Trophoblast cell (in vitro differentiated cells and primary cell): ENCODE measurements around the gene LRRTM2.
"Not testable (repeated sequence)": the region's sequence is repeated elsewhere in the genome, so short reads cannot be mapped to it uniquely, and the experiment has no call there.

Experiments
- DNase-seq, 2 donors: peaks; one replicate each; pipeline ENCODE4 v3.0.0-alpha.2; 2016
- H2AFZ ChIP-seq: 2 replicates; pipeline ENCODE4 v1.6.1; 2013; ENCODE audit warnings: low read length, moderate library complexity, mild to moderate bottlenecking; ENCODE audit not compliant: insufficient read depth, poor library complexity
- H2AK5ac ChIP-seq: 2 replicates; pipeline ENCODE4 v1.6.1; 2013; ENCODE audit warnings: mild to moderate bottlenecking, low read length
- H2BK120ac ChIP-seq: 2 replicates; pipeline ENCODE4 v1.6.1; 2013; ENCODE audit warnings: low read length, mild to moderate bottlenecking, moderate library complexity; ENCODE audit not compliant: insufficient read depth, poor library complexity
- H2BK12ac ChIP-seq: 2 replicates; pipeline ENCODE4 v1.6.1; 2013; ENCODE audit warnings: mild to moderate bottlenecking, low read length, moderate library complexity
- H2BK5ac ChIP-seq: 2 replicates; pipeline ENCODE4 v1.6.1; 2013; ENCODE audit warnings: low read length, low read depth, moderate library complexity, mild to moderate bottlenecking; ENCODE audit not compliant: poor library complexity
- H3K14ac ChIP-seq: 2 replicates; pipeline ENCODE4 v1.6.1; 2013; ENCODE audit warnings: mild to moderate bottlenecking, low read length
- H3K18ac ChIP-seq: 2 replicates; pipeline ENCODE4 v1.6.1; 2013; ENCODE audit warnings: mild to moderate bottlenecking, low read length
- H3K23ac ChIP-seq: 2 replicates; pipeline ENCODE4 v1.6.1; 2013; ENCODE audit warnings: low read length
- H3K27ac ChIP-seq: 2 replicates; pipeline ENCODE4 v1.5.1; 2013; ENCODE audit warnings: low read depth, mild to moderate bottlenecking, inconsistent platforms, low read length, moderate library complexity
- H3K27me3 ChIP-seq: 2 replicates; pipeline ENCODE4 v1.6.1; 2013; ENCODE audit warnings: inconsistent platforms, mild to moderate bottlenecking, low read length, moderate library complexity; ENCODE audit not compliant: insufficient read depth
- H3K36me3 ChIP-seq, 2 experiments: 1 replicate in 1 of 2; 2 replicates in 1 of 2; pipeline ENCODE4 v1.6.1; 2013; ENCODE audit warnings: low read length in 2 of 2, mild to moderate bottlenecking in 2 of 2, moderate library complexity in 1 of 2; ENCODE audit not compliant: insufficient read depth in 2 of 2, control insufficient read depth in 1 of 2
- H3K4ac ChIP-seq: 2 replicates; pipeline ENCODE4 v1.6.1; 2013; ENCODE audit warnings: low read depth, mild to moderate bottlenecking, low read length, moderate library complexity
- H3K4me1 ChIP-seq, 2 experiments: 1 replicate in 1 of 2; 2 replicates in 1 of 2; pipeline ENCODE4 v1.6.1; 2013; ENCODE audit warnings: low read length in 2 of 2, mild to moderate bottlenecking in 2 of 2, moderate library complexity in 1 of 2; ENCODE audit not compliant: insufficient read depth in 2 of 2, control insufficient read depth in 1 of 2
- H3K4me2 ChIP-seq: 2 replicates; pipeline ENCODE4 v1.6.1; 2013; ENCODE audit warnings: inconsistent platforms, mild to moderate bottlenecking, low read length, moderate library complexity
- H3K4me3 ChIP-seq: 2 replicates; pipeline ENCODE4 v1.5.1; 2013; ENCODE audit warnings: mild to moderate bottlenecking, low read depth, low read length, inconsistent platforms
- H3K79me1 ChIP-seq: one replicate; pipeline ENCODE4 v1.6.1; 2013; ENCODE audit warnings: low read length
- H3K79me2 ChIP-seq: 2 replicates; pipeline ENCODE4 v1.6.1; 2013; ENCODE audit warnings: low read length, mild to moderate bottlenecking; ENCODE audit not compliant: control insufficient read depth, insufficient read depth, poor library complexity
- H3K9ac ChIP-seq: 2 replicates; pipeline ENCODE4 v1.6.1; 2013; ENCODE audit warnings: mild to moderate bottlenecking, low read length
- H3K9me3 ChIP-seq: 2 replicates; pipeline ENCODE4 v1.6.1; 2013; ENCODE audit warnings: low read depth, mild to moderate bottlenecking, control low read depth, inconsistent platforms, low read length; ENCODE audit not compliant: insufficient read depth
- H4K12ac ChIP-seq: 2 replicates; pipeline ENCODE4 v1.6.1; 2013; ENCODE audit warnings: low read depth, mild to moderate bottlenecking, low read length, moderate library complexity
- H4K8ac ChIP-seq: 2 replicates; pipeline ENCODE4 v1.6.1; 2013; ENCODE audit warnings: low read depth, mild to moderate bottlenecking, low read length, moderate library complexity
- H4K91ac ChIP-seq: one replicate; pipeline ENCODE4 v1.6.1; 2013; ENCODE audit warnings: low read depth, mild to moderate bottlenecking, low read length, moderate library complexity
- WGBS: extraction: QIAGEN DNeasy Blood & Tissue Kit; methylation state at CpG from one replicate; pipeline ENCODE4 v1.1.7; 2013; ENCODE audit warnings: missing lambda C conversion rate; ENCODE audit not compliant: insufficient read length, insufficient coverage; ENCODE audit errors: extremely low coverage; 5-methylcytosine and 5-hydroxymethylcytosine counted together

Gene LRRTM2

GRCh38 chr5:138834853-138835252, 40.3 kb downstream of the LRRTM2 start:
- not testable (repeated sequence) for H2BK12ac ChIP-seq, H2AFZ ChIP-seq, H3K79me1 ChIP-seq, DNase-seq, H2BK120ac ChIP-seq, H3K23ac ChIP-seq, H3K9me3 ChIP-seq, H2AK5ac ChIP-seq, H3K79me2 ChIP-seq, H4K91ac ChIP-seq, H4K12ac ChIP-seq, H3K27me3 ChIP-seq, H3K4me3 ChIP-seq, H3K36me3 ChIP-seq, H3K4me1 ChIP-seq, H3K14ac ChIP-seq, H4K8ac ChIP-seq, H3K4me2 ChIP-seq, H2BK5ac ChIP-seq, H3K9ac ChIP-seq, H3K18ac ChIP-seq, H3K4ac ChIP-seq, H3K27ac ChIP-seq
- WGBS: no CpG with 5 or more reads among the region's 6 CpGs

GRCh38 chr5:138833726-138834480, 41.2 kb downstream of the LRRTM2 start:
- Histone ChIP-seq H3K27me3 (no peaks in the 10 kb centered on the region), H2BK120ac (no peak overlapping the region), H3K79me2 (peaks cover 2% of the 10 kb centered on the region), H3K4me3 (no peak overlapping the region), H2BK5ac (no peak overlapping the region), H3K18ac (no peak overlapping the region), H2BK12ac (no peak overlapping the region), H4K91ac (no peak overlapping the region), H3K27ac (no peak overlapping the region), H3K4me2 (no peak overlapping the region), H3K14ac (no peak overlapping the region), H3K36me3 (peaks cover 4 to 7% of the 10 kb centered on the region in 2 experiments), H4K8ac (no peak overlapping the region), H2AK5ac (no peak overlapping the region), H2AFZ (no peak overlapping the region), H3K4ac (no peak overlapping the region), H4K12ac (no peak overlapping the region), H3K23ac (no peak overlapping the region), H3K4me1 (peaks cover 0 to 3% of the 10 kb centered on the region in 2 experiments), H3K9me3 (no peaks in the 10 kb centered on the region), H3K9ac (no peak overlapping the region), H3K79me1 (no peaks in the 10 kb centered on the region)
- DNase-seq: no peak
- no CpG with 5 or more reads among the region's 3 CpGs for WGBS

GRCh38 chr5:138833080-138833479, 42.1 kb downstream of the LRRTM2 start:
- WGBS: no CpG with 5 or more reads among the region's 2 CpGs

GRCh38 chr5:138832218-138832617, 42.9 kb downstream of the LRRTM2 start:
- WGBS: no CpG with 5 or more reads among the region's 2 CpGs
- Histone ChIP-seq H3K79me1 (no peaks in the 10 kb centered on the region), H3K4me1 (peaks cover 0 to 3% of the 10 kb centered on the region in 2 experiments), H4K8ac (no peak overlapping the region), H3K4me3 (no peak overlapping the region), H2BK12ac (no peak overlapping the region), H3K9ac (no peak overlapping the region), H4K91ac (no peak overlapping the region), H2AFZ (no peak overlapping the region), H3K4me2 (no peak overlapping the region), H3K18ac (no peak overlapping the region), H2BK120ac (no peak overlapping the region), H2AK5ac (no peak overlapping the region), H3K27me3 (no peaks in the 10 kb centered on the region), H3K14ac (no peak overlapping the region), H3K4ac (no peak overlapping the region), H3K9me3 (no peaks in the 10 kb centered on the region), H3K36me3 (peaks cover 9 to 13% of the 10 kb centered on the region in 2 experiments), H3K79me2 (no peaks in the 10 kb centered on the region), H4K12ac (no peak overlapping the region), H2BK5ac (no peak overlapping the region), H3K27ac (no peak overlapping the region), H3K23ac (no peak overlapping the region)
- DNase-seq: no peak

More at GRCh38 chr5:138833080-138833479, 42.1 kb downstream of the LRRTM2 start:
- Histone ChIP-seq H3K18ac (no peak overlapping the region), H2AFZ (no peak overlapping the region), H2AK5ac (no peak overlapping the region), H3K9ac (no peak overlapping the region), H4K8ac (no peak overlapping the region), H3K36me3 (peaks cover 6 to 10% of the 10 kb centered on the region in 2 experiments), H4K12ac (no peak overlapping the region), H3K14ac (no peak overlapping the region), H3K4ac (no peak overlapping the region), H2BK12ac (no peak overlapping the region), H3K27me3 (no peaks in the 10 kb centered on the region), H3K4me3 (no peak overlapping the region), H3K27ac (no peak overlapping the region), H3K4me1 (peaks cover 0 to 3% of the 10 kb centered on the region in 2 experiments), H3K4me2 (no peak overlapping the region), H3K79me2 (peaks cover 2% of the 10 kb centered on the region), H3K23ac (no peak overlapping the region), H2BK120ac (no peak overlapping the region), H2BK5ac (no peak overlapping the region), H3K9me3 (no peaks in the 10 kb centered on the region), H4K91ac (no peak overlapping the region), H3K79me1 (no peaks in the 10 kb centered on the region)
- DNase-seq: no peak
